ENCODE data around the gene ME3. TPM values are rescaled to one million over a fixed set of nuclear protein-coding genes. Genes with fewer than 3 reads are reported as not detected.

Gene ME3
- total RNA-seq, 2 donors from 2014 or later, result 13.8 to 20.3 TPM

GRCh38 chr11:86558207-86558606 is 114.2 kb downstream of the ME3 start:
- intact Hi-C loops (cut with DNase I), result no loop called here
- Histone ChIP-seq H3K27me3 (no peaks in the 10 kb centered on the region), H3K4me1 (no peaks in the 10 kb centered on the region), H3K9me3 (no peaks in the 10 kb centered on the region), H3K9ac (ENCODE audit: low read depth in 2 of 2, low read length in 2 of 2) (no peak overlapping the region), H3K36me3 (no peaks in the 10 kb centered on the region), H3K27ac (no peak overlapping the region), H3K4me3 (no peak overlapping the region)
- TF ChIP-seq, protein P1, sequence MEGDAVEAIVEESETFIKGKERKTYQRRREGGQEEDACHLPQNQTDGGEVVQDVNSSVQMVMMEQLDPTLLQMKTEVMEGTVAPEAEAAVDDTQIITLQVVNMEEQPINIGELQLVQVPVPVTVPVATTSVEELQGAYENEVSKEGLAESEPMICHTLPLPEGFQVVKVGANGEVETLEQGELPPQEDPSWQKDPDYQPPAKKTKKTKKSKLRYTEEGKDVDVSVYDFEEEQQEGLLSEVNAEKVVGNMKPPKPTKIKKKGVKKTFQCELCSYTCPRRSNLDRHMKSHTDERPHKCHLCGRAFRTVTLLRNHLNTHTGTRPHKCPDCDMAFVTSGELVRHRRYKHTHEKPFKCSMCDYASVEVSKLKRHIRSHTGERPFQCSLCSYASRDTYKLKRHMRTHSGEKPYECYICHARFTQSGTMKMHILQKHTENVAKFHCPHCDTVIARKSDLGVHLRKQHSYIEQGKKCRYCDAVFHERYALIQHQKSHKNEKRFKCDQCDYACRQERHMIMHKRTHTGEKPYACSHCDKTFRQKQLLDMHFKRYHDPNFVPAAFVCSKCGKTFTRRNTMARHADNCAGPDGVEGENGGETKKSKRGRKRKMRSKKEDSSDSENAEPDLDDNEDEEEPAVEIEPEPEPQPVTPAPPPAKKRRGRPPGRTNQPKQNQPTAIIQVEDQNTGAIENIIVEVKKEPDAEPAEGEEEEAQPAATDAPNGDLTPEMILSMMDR (IDR thresholded peaks at IDR 0.05), result no peak
- DNase-seq, result no peak

DNA sequence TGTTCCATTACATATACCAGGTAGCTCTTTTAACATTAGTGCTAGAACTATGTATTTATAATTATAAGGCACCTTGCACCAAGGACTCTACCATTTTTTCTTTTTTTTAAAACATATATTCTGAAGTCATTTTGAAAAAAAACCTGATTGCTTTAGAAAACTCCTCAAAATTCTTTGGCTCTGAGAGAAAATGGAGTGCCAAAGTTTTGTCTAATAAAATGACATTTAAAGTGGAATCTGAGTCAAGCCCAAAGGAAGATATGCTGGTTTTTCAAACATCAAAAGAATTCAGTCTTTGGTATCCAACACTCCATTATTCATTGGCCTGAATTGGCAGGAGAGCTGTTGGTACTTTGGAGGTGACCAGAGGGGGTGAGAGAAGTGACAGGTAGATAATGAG is 116.5 kb downstream of the ME3 start:
- H3K27ac ChIP-seq, result no peak overlapping the region
- intact Hi-C loops (cut with DNase I), result no loop called here
- peaks cover 15% of the 10 kb centered on the region for H3K4me1 ChIP-seq
- no peaks in the 10 kb centered on the region for H3K9me3 ChIP-seq
- no peak for DNase-seq
- H3K4me3 ChIP-seq, result no peak overlapping the region
- no peaks in the 10 kb centered on the region for H3K36me3 ChIP-seq
- no peak overlapping the region for H3K9ac ChIP-seq (ENCODE audit: low read depth in 2 of 2, low read length in 2 of 2)
- TF ChIP-seq, protein P1 (IDR thresholded peaks at IDR 0.05), result no peak
- H3K27me3 ChIP-seq, result no peaks in the 10 kb centered on the region

GRCh38 chr11:86555401-86555800 is 117.0 kb downstream of the ME3 start:
- intact Hi-C loops (cut with DNase I), result no loop called here
- no peak for DNase-seq
- Histone ChIP-seq H3K9me3 (no peaks in the 10 kb centered on the region), H3K27ac (no peak overlapping the region), H3K4me3 (no peak overlapping the region), H3K9ac (ENCODE audit: low read depth in 2 of 2, low read length in 2 of 2) (no peak overlapping the region), H3K27me3 (no peaks in the 10 kb centered on the region), H3K36me3 (no peaks in the 10 kb centered on the region), H3K4me1 (peaks cover 15% of the 10 kb centered on the region)
- TF ChIP-seq, protein P1 (IDR thresholded peaks at IDR 0.05), result no peak

- TF ChIP-seq, protein P1 (IDR thresholded peaks at IDR 0.05), result no peak
- Histone ChIP-seq H3K4me1 (peaks cover 15% of the 10 kb centered on the region), H3K36me3 (no peaks in the 10 kb centered on the region), H3K9ac (ENCODE audit: low read depth in 2 of 2, low read length in 2 of 2) (no peak overlapping the region), H3K9me3 (no peaks in the 10 kb centered on the region), H3K27ac (no peak overlapping the region), H3K27me3 (no peaks in the 10 kb centered on the region), H3K4me3 (no peak overlapping the region)
- intact Hi-C loops (cut with DNase I), result no loop called here
- peak; percentile 65 for DNase-seq
Observed at GRCh38 chr11:86553265-86553664, 119.2 kb downstream of the ME3 start.

GRCh38 chr11:86551288-86552092 is 120.9 kb downstream of the ME3 start:
- TF ChIP-seq, protein P1 (IDR thresholded peaks at IDR 0.05), result no peak
- H3K9ac ChIP-seq (ENCODE audit: low read depth in 2 of 2, low read length in 2 of 2), result no peak overlapping the region
- H3K9me3 ChIP-seq, result no peaks in the 10 kb centered on the region
- H3K36me3 ChIP-seq, result no peaks in the 10 kb centered on the region
- intact Hi-C loops (cut with DNase I), result no loop called here
- no peak overlapping the region for H3K4me3 ChIP-seq
- no peak for DNase-seq
- peaks cover 15% of the 10 kb centered on the region for H3K4me1 ChIP-seq
- H3K27me3 ChIP-seq, result no peaks in the 10 kb centered on the region
- peak overlapping the region; percentile 72 for H3K27ac ChIP-seq

Data from colonic mucosa (tissue), 4 donors.